H9 (cell line): ENCODE data around the gene EIF3B. TPM values are rescaled to one million over a fixed set of nuclear protein-coding genes. Genes with fewer than 3 reads are reported as not detected.

Source experiments
- DNase-seq: peaks from one replicate; pipeline ENCODE4 v3.0.0-alpha.2; 2017
- H2AFZ ChIP-seq: one replicate; pipeline ENCODE4 v1.6.1; 2013; ENCODE audit warnings: mild to moderate bottlenecking, low read length, control low read depth, moderate library complexity
- H2AK5ac ChIP-seq: 2 replicates; pipeline ENCODE4 v1.6.1; 2013; ENCODE audit warnings: low read length, control low read depth, mixed read lengths; ENCODE audit not compliant: insufficient read length
- H2BK120ac ChIP-seq: one replicate; pipeline ENCODE4 v1.6.1; 2013; ENCODE audit warnings: low read depth, mild to moderate bottlenecking, low read length, control low read depth, inconsistent platforms; ENCODE audit not compliant: poor library complexity, severe bottlenecking
- H2BK12ac ChIP-seq: 2 replicates; pipeline ENCODE4 v1.6.1; 2013; ENCODE audit warnings: low read length, control low read depth, mixed read lengths, low read depth; ENCODE audit not compliant: insufficient read length
- H2BK15ac ChIP-seq: 2 replicates; pipeline ENCODE4 v1.6.1; 2013; ENCODE audit warnings: low read depth, low read length, control low read depth
- H2BK20ac ChIP-seq: one replicate; pipeline ENCODE4 v1.6.1; 2013; ENCODE audit warnings: low read depth, mild to moderate bottlenecking, low read length, control low read depth, inconsistent platforms; ENCODE audit not compliant: poor library complexity, severe bottlenecking
- H2BK5ac ChIP-seq: 2 replicates; pipeline ENCODE4 v1.6.1; 2013; ENCODE audit warnings: low read length, control low read depth, mixed read lengths; ENCODE audit not compliant: insufficient read length
- H3K14ac ChIP-seq: 2 replicates; pipeline ENCODE4 v1.6.1; 2013; ENCODE audit warnings: low read length, control low read depth; ENCODE audit not compliant: insufficient read depth
- H3K18ac ChIP-seq: 2 replicates; pipeline ENCODE4 v1.6.1; 2013; ENCODE audit warnings: low read depth, mild to moderate bottlenecking, mixed read lengths, low read length, control low read depth; ENCODE audit not compliant: insufficient read length
- H3K23ac ChIP-seq: 2 replicates; pipeline ENCODE4 v1.6.1; 2013; ENCODE audit warnings: low read length, control low read depth, mixed read lengths, low read depth; ENCODE audit not compliant: insufficient read length
- H3K23me2 ChIP-seq: 2 replicates; pipeline ENCODE4 v1.6.1; 2013; ENCODE audit warnings: low read depth, mild to moderate bottlenecking, mixed read lengths, low read length, control low read depth; ENCODE audit not compliant: insufficient read length, poor library complexity, severe bottlenecking
- H3K27ac ChIP-seq: 2 replicates; pipeline ENCODE4 v1.5.1; 2013; ENCODE audit warnings: low read length, control low read depth, mixed read lengths, low read depth; ENCODE audit not compliant: insufficient read length
- H3K27me3 ChIP-seq: 2 replicates; pipeline ENCODE4 v1.6.1; 2013; ENCODE audit warnings: low read length, control low read depth, inconsistent platforms; ENCODE audit not compliant: insufficient read depth
- H3K4ac ChIP-seq: 2 replicates; pipeline ENCODE4 v1.6.1; 2013; ENCODE audit warnings: low read depth, mild to moderate bottlenecking, control low read depth, inconsistent platforms, low read length, moderate library complexity
- H3K4me1 ChIP-seq: 2 replicates; pipeline ENCODE4 v1.6.1; 2013; ENCODE audit warnings: low read length, control low read depth, inconsistent platforms; ENCODE audit not compliant: insufficient read depth
- H3K4me2 ChIP-seq: 2 replicates; pipeline ENCODE4 v1.6.1; 2013; ENCODE audit warnings: low read length, control low read depth, mixed read lengths; ENCODE audit not compliant: insufficient read length, insufficient read depth
- H3K56ac ChIP-seq: 2 replicates; pipeline ENCODE4 v1.6.1; 2013; ENCODE audit warnings: low read depth, mild to moderate bottlenecking, mixed read lengths, low read length, control low read depth; ENCODE audit not compliant: insufficient read length
- H3K79me1 ChIP-seq: 2 replicates; pipeline ENCODE4 v1.6.1; 2013; ENCODE audit warnings: low read depth, mild to moderate bottlenecking, moderate library complexity, low read length, control low read depth, inconsistent platforms; ENCODE audit not compliant: insufficient read depth, poor library complexity, severe bottlenecking
- H3K79me2 ChIP-seq: 2 replicates; pipeline ENCODE4 v1.6.1; 2013; ENCODE audit warnings: low read length, control low read depth, inconsistent platforms; ENCODE audit not compliant: insufficient read depth
- H3K9ac ChIP-seq: 2 replicates; pipeline ENCODE4 v1.6.1; 2013; ENCODE audit warnings: low read length, control low read depth, mixed read lengths; ENCODE audit not compliant: insufficient read length; ENCODE audit errors: extremely low read depth
- H3K9me3 ChIP-seq: one replicate; pipeline ENCODE4 v1.6.1; 2013; ENCODE audit warnings: low read depth, low read length, inconsistent platforms; ENCODE audit not compliant: control insufficient read depth
- H3T11ph ChIP-seq: one replicate; pipeline ENCODE4 v1.6.1; 2013; ENCODE audit warnings: mild to moderate bottlenecking, low read length, control low read depth, inconsistent platforms
- H4K20me1 ChIP-seq: one replicate; pipeline ENCODE4 v1.6.1; 2013; ENCODE audit not compliant: control insufficient read depth, insufficient read length, insufficient read depth
- H4K5ac ChIP-seq: 2 replicates; pipeline ENCODE4 v1.6.1; 2013; ENCODE audit warnings: low read depth, mild to moderate bottlenecking, mixed read lengths, low read length, control low read depth; ENCODE audit not compliant: insufficient read length
- H4K8ac ChIP-seq: replicated peaks from 2 replicates; pipeline ENCODE4 v1.6.1; 2013; ENCODE audit warnings: low read length, control low read depth, mixed read lengths, low read depth; ENCODE audit not compliant: insufficient read length
- H4K91ac ChIP-seq: 2 replicates; pipeline ENCODE4 v1.6.1; 2013; ENCODE audit warnings: low read depth, mild to moderate bottlenecking, moderate library complexity, mixed read lengths, low read length, control low read depth; ENCODE audit not compliant: insufficient read length
- H3K27ac Mint-ChIP-seq, 3 experiments: 2 replicates in 2 of 3; 3 replicates in 1 of 3; pipeline ENCODE4 v1.8.0; 2020 to 2021; ENCODE audit warnings: mixed read lengths in 3 of 3, mild to moderate bottlenecking in 1 of 3, moderate library complexity in 1 of 3
- H3K27me3 Mint-ChIP-seq: 2 replicates; pipeline ENCODE4 v1.8.0; 2021; ENCODE audit warnings: low read depth, mild to moderate bottlenecking, moderate library complexity, mixed read lengths
- H3K36me3 Mint-ChIP-seq, 3 experiments: 2 replicates in 2 of 3; 3 replicates in 1 of 3; pipeline ENCODE4 v1.8.0; 2020 to 2021; ENCODE audit warnings: low read depth in 3 of 3, mixed read lengths in 3 of 3; ENCODE audit not compliant: insufficient read depth in 1 of 3
- H3K4me1 Mint-ChIP-seq, 2 experiments: 2 replicates each; pipeline ENCODE4 v1.8.0; 2020; ENCODE audit warnings: mixed read lengths in 2 of 2
- H3K4me3 Mint-ChIP-seq, 2 experiments: 2 replicates in 1 of 2; 3 replicates in 1 of 2; pipeline ENCODE4 v1.8.0; 2020 to 2021; ENCODE audit warnings: mild to moderate bottlenecking in 2 of 2, mixed read lengths in 2 of 2, moderate library complexity in 1 of 2
- H3K9me3 Mint-ChIP-seq, 2 experiments: 2 replicates in 1 of 2; 3 replicates in 1 of 2; pipeline ENCODE4 v1.8.0; 2020; ENCODE audit warnings: mild to moderate bottlenecking in 2 of 2, mixed read lengths in 2 of 2, moderate library complexity in 1 of 2
- CTCF ChIP-seq: fragments of 200-600 bp; sonication (generic); conservative IDR thresholded peaks from 3 replicates; pipeline ENCODE4 v1.8.0; 2021; ENCODE audit warnings: antibody characterized with exemption, mild to moderate bottlenecking
- WGBS: extraction: QIAGEN DNeasy Blood & Tissue Kit; methylation state at CpG from one replicate; pipeline ENCODE4 v1.1.7; 2013; ENCODE audit warnings: missing lambda C conversion rate, low lambda C conversion rate, mixed read lengths; ENCODE audit not compliant: insufficient read length; ENCODE audit errors: extremely low coverage; 5-methylcytosine and 5-hydroxymethylcytosine counted together
- total RNA-seq: library from RNA; stranded (reverse); gene quantifications from 2 replicates; pipeline ENCODE4 v1.2.1, GENCODE V29; 2021

EIF3B gene
- total RNA-seq, 1 experiment from 2014 or later: 337 TPM

DNA sequence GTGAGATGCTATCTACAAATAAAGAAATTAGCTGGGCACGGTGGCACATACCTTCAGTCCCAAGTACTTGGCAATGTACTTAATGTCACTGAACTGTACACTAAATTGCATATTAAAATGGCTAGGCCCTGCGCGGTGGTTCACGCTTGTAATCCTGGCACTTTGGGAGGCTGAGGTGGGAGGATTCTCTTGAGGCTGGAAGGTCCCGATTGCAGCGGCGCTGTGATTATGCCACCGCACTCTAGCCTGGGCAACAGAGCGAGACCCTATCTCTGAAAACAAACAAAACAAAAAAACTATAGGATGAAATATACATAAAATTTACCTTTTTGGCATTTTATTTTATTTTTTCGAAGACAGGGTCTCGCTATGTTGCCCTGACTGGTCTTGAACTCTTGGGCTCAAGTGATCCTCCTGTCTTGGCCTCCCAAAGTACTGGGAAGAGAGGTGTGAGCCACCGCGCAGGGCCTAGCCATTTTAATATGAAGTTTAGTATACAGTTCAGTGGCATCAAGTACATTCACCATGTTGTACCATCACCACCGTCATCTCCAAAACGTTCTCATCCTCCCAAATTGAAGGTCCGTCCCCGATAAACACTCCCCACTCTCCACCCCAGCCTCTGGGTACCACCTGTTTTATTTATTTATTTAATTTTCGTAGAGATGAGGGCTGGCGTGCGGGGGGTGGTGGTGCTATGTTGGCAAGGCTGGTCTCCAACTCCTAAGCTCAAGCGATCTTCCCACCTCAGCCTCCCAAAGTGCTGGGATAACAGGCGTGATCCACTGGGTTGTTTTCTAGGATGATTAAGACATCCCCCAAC, 1.3 kb upstream of the EIF3B start:
- Histone ChIP-seq H2BK20ac (no peak overlapping the region), H2AK5ac (no peak overlapping the region), H3K23ac (no peak overlapping the region), H3K9ac (peak overlapping the region; percentile 98), H2BK5ac (no peak overlapping the region), H2BK120ac (no peak overlapping the region), H3K4ac (no peak overlapping the region; the same call in 1 of the 2 replicates), H2AFZ (no peak overlapping the region), H3K79me2 (peaks cover 33% of the 10 kb centered on the region), H3K18ac (peak overlapping the region; percentile 65), H3K4me1 (no peaks in the 10 kb centered on the region), H3K4me2 (peak overlapping the region; percentile 61), H3K23me2 (peaks cover 3% of the 10 kb centered on the region), H3K27me3 (no peaks in the 10 kb centered on the region), H4K8ac (no peak overlapping the region), H3K14ac (no peak overlapping the region), H3K56ac (no peak overlapping the region), H4K5ac (no peak overlapping the region), H3K27ac (peak overlapping the region; percentile 96), H2BK15ac (no peak overlapping the region), H3K79me1 (no peaks in the 10 kb centered on the region), H4K91ac (no peak overlapping the region), H3K9me3 (no peaks in the 10 kb centered on the region), H2BK12ac (no peak overlapping the region), H3T11ph (no peak overlapping the region), H4K20me1 (no peaks in the 10 kb centered on the region)
- peak overlapping the region; percentile 100; a peak in 6 of 7 replicates for H3K27ac Mint-ChIP-seq
- no CpG with 5 or more reads among the region's 22 CpGs for WGBS
- H3K4me1 Mint-ChIP-seq: peaks cover 8 to 14% of the 10 kb centered on the region in 2 experiments
- no peak for TF ChIP-seq CTCF
- H3K4me3 Mint-ChIP-seq: peak overlapping the region; percentile 86 to 93
- H3K36me3 Mint-ChIP-seq: peaks cover 18 to 47% (median 29%) of the 10 kb centered on the region in 3 experiments
- H3K9me3 Mint-ChIP-seq: no peaks in the 10 kb centered on the region; a peak in 1 of 5 replicates
- DNase-seq: no peak
- no peaks in the 10 kb centered on the region for H3K27me3 Mint-ChIP-seq
